GM19023 (cell line): Measurements from ENCODE around the gene PRPF40A.

Experiments
- ATAC-seq: cut with Tn5 transposase; IDR thresholded peaks from one replicate; pipeline ENCODE4 v1.9.1; 2021; ENCODE audit warnings: mild to moderate bottlenecking, moderate library complexity; ENCODE audit not compliant: unreplicated experiment

The PRPF40A gene

GRCh38 chr2:152718076-152718908 is 1.0 kb upstream of the PRPF40A start, which contains the start of gene ARL6IP6:
ARL6IP6 (plus strand) TSS chr2:152718620; CDS start chr2:152718625, 5 bp downstream.
- peak; percentile 70 for ATAC-seq

- peak; percentile 0 for ATAC-seq
Observed at GRCh38 chr2:152716805-152717227, 445 bp downstream of the PRPF40A start.

- no peak for ATAC-seq
Observed at GRCh38 chr2:152715854-152716428, 1.3 kb downstream of the PRPF40A start.

- ATAC-seq, result no peak
Observed at GRCh38 chr2:152715112-152715511, 2.1 kb downstream of the PRPF40A start.

GRCh38 chr2:152710713-152711112 is 6.5 kb downstream of the PRPF40A start:
- no peak for ATAC-seq

- no peak for ATAC-seq
Observed at GRCh38 chr2:152708742-152709141, 8.5 kb downstream of the PRPF40A start.

- ATAC-seq, result no peak
Observed at GRCh38 chr2:152706477-152707021, 10.7 kb downstream of the PRPF40A start.

- ATAC-seq, result no peak
Observed at GRCh38 chr2:152701198-152701597, 16.1 kb downstream of the PRPF40A start.

GRCh38 chr2:152696476-152696875 is 20.8 kb downstream of the PRPF40A start:
- ATAC-seq, result no peak

GRCh38 chr2:152695763-152696162 is 21.5 kb downstream of the PRPF40A start:
- no peak for ATAC-seq

GRCh38 chr2:152694161-152694661 is 23.1 kb downstream of the PRPF40A start:
- peak; percentile 44 for ATAC-seq

- ATAC-seq, result peak; percentile 94
Observed at GRCh38 chr2:152693033-152693432, 24.2 kb downstream of the PRPF40A start.

GRCh38 chr2:152686321-152686720 is 30.9 kb downstream of the PRPF40A start:
- ATAC-seq, result no peak

- ATAC-seq, result no peak
Observed at GRCh38 chr2:152683400-152683799, 33.9 kb downstream of the PRPF40A start.

GRCh38 chr2:152682663-152683062 is 34.6 kb downstream of the PRPF40A start:
- no peak for ATAC-seq

GRCh38 chr2:152678808-152679207 is 38.5 kb downstream of the PRPF40A start:
- no peak for ATAC-seq

- no peak for ATAC-seq
Observed at GRCh38 chr2:152676461-152676860, 40.8 kb downstream of the PRPF40A start.

GRCh38 chr2:152674334-152674733 is 42.9 kb downstream of the PRPF40A start:
- ATAC-seq, result no peak

GRCh38 chr2:152664725-152665124 is 52.5 kb downstream of the PRPF40A start:
- no peak for ATAC-seq

GRCh38 chr2:152661076-152661475 is 56.2 kb downstream of the PRPF40A start:
- ATAC-seq, result no peak

- no peak for ATAC-seq
Observed at GRCh38 chr2:152658221-152658620, 59.0 kb downstream of the PRPF40A start.

- peak; percentile 66 for ATAC-seq
Observed at GRCh38 chr2:152657043-152657442, 60.2 kb downstream of the PRPF40A start.
